T follicular helper cell (primary cell): ENCODE data around the gene DUSP10.
A peak's percentile ranks its signal among the peaks of the same experiment; 100 is the strongest.

Source experiments
- DNase-seq: peaks from one replicate; pipeline ENCODE4 v3.0.0-alpha.2; 2020; ENCODE audit warnings: low read depth
- total RNA-seq, 2 experiments: gene quantifications; one replicate each; lab custom pipeline; 2026; lab: John Stamatoyannopoulos, UW

DUSP10 gene
- total RNA-seq = 20.5 to 78.4 reads per million in 2 experiments

DNA sequence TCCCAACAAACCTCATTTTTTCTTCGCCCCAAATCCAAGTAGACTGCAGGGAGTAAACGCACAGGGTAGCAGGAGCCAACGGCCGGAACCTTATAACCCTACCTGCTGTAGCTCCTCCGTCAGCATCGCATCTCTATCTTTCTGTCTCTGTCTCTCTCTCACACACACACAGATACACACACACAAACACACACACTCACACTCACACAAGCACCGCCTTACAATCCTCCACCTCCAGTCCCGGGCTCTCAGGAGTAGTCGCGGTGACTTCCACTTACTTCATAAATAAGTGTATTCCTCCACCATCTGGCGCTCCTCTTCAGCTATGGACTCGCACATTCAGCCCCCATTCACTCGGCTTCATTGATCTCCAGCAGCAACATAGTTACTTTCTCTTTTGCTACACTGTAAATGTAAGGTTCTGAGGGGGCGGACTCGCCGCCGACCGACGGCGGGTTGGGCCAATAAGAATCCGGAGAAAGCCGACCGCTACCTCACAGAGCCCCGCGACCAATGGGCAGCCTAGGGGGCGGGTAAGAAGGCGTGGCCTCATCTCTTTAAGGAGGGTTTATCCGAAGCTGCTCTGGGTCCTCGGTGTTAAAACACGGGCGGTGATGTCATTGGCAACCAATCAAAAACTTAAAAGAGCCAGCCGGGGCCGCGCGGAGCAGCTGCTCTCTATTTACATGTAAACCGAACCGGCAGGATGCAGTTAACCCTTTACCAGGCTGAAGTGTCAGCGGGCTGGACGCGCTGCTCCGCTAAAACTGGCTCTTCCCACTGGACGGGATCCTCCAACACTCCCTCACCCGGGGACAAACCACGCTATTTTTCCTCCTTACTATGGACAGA, at the start of gene DUSP10:
Gene DUSP10 (minus strand): TSS at position 387 of the 852 bp plus-strand sequence. CDS start 2,345 bp downstream, outside the sequence.
- DNase-seq = peak; percentile 98

DNA sequence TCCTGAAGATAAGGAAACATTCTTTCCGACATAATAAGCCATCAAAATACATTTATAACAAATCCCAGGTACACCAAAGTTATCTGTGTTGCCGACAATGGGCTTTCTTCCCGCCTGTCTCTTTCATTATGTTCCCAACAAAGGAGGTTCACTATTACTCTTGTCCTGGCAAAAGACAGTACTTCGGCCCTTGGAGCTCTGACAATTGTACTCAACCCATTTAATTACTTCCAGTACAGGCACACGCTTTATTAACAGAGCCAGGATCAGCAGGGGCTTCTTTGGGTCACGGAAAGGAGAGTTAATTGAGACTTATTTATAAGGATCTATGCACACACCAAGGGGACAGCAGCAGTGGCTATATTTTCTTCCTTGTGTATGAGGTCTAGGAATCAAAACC, 46.6 kb upstream of the DUSP10 start:
- no peak for DNase-seq

DNA sequence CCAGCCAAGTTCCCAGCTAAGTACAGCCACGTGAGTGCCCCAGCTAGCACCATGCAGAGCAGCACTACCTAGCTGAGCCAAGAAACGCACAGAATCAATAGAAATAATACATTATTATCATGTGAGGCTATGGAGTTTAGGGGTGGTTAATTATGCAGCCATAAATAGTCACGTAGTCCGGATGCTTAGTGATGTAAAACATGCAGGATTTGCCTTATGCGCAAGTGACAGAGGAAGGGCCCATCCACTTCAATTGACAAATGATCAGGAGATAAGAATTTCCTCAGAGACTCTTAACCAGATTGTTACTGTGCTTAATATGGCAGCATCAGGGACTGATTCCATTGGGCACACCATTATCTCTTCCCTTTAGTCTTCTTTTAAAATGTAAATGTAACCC, 44.8 kb upstream of the DUSP10 start:
- no peak for DNase-seq

DNA sequence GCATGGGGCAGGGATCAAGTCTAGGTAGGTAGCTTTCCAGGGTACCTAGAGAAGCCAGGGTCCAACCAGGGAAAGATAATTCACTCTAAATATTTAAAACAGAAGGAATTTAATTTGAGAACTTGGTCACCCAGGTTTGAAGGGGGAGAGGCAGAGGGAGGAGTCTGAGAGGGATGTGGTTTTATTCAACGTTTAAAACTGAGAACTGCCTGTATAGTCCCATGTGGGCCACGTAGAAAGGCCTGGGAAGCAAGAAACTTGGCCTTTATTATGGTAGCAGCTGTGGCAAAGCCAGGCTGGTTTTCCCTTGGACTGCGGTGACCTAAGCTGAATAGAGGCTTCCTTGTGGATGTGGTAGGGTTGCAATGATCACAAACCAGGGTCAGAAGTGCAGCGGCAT, 42.0 kb upstream of the DUSP10 start:
- no peak for DNase-seq

DNA sequence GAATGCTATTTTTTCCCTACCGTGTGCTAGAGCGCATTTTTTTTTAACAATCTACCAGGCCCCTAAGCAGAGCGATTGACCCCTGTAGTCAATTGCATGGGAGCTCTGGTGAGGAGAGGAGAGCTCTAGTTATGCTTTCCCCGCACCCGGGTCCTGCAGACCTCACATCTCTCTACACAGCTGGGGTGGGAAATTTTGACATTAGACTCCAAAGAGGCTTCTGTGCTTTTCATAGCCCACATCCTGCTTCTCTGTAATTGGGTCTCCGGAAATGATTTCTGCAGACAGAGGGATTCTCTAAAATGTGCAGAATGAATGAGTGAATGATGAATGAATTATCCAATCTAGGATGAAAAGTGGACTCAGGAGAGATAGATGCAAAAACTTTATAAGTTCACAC, 41.5 kb upstream of the DUSP10 start:
- DNase-seq = no peak

DNA sequence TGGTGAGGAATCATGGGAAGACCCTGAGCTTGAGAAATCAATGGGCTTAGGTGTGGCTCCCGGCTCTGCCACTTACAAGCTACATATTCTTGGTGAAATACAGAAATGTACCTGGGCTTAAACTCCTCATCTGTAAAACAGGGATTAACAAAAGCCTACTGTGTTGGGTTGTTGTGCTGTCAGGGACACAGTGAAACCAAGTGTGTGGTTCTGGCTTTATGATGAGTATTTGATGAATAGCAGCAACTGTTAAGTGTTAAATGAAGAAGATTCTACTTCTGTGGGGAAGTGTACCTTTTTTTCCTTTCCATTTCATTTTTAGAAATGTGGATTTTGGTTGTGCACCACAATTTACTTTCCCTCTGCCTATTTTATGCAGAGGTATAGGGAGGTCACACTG, 41.1 kb upstream of the DUSP10 start:
- no peak for DNase-seq

DNA sequence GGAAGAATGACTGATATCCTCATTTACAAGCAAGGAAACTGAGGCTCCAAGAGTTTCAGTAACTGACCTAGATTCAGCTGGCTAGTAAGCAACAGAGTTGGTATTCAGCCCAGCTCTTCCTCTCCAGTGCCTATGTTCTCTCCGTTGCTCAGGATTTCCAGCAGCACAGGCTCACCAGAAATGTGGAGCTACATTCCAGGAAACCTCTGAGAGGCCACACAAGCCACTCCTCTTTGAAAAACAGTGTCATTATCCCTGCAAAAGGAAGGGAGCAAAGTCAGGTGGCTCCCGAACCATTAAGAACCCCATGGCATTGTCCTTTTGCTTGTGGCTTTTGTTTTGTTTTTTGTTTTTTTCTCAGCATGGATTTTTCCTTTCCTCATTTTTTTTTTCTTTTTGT, 40.6 kb upstream of the DUSP10 start:
- DNase-seq = no peak

DNA sequence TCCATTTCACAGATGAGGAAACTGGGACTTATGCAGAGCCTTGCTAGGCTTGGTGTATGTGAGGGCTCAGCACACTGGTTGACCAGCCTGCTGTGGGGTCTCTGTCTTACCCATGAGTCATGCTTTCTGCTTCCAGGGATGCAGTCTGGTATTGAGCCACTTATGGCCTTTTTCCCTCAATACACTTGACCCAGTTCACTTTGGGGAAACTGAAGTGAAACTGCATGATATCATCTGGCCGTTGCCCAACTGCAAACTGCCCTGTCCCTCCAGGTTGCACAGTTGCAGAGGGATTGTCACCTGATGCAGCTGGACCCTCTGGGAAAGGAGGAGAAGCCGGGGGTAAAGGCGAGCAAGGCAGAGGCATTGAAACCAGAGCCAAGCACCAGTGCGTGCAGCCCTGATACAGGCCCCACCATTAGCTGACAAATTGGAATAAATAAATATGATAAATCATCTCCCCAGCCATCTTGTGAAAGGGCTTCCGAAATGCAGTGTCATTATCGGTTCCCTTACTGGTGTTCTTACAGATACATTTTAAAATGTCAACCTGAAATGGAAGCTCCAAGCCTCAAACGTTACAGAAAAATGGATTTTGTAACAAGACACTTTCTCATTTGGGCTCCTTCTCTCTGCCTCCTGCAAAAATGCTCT, 39.3 kb upstream of the DUSP10 start:
- no peak for DNase-seq

DNA sequence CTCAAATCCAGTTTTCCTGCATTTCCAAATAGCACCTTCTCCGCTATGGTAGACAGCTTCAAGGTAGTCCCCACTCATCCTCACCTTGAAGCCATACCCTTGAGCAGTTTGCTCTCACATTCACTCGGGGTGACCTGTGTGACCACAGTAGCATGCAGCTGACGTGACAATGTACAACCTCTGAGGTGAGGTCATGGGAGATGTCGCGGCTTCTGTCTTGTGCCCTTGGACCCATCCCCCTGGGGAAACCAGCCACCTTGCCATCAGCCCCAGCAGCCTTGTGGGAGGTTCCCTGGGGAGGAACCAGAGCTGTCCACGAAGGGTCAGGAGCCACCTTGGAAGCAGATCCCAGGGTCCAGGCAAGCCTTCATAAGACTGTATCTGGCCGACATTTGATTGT, 38.3 kb upstream of the DUSP10 start:
- no peak for DNase-seq

DNA sequence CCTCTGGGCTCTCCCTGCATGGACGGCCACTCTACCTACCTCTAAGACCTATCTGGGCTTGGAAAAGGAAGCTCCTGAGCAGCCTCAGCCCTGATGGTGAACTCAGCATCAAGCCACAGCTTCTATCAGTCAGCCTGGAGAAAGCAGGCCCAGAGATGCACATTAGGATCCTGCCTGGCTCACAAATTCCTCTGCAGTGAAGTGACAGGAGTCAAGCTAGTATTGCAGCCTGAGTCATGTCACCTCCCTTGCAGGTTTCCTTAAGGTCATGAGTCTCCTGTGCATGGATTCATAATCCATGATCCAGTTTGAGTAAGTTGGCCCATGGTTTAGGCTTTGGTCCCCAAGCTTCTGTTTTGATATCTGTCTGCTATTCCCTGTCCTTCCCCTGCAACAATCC, 37.9 kb upstream of the DUSP10 start:
- no peak for DNase-seq

DNA sequence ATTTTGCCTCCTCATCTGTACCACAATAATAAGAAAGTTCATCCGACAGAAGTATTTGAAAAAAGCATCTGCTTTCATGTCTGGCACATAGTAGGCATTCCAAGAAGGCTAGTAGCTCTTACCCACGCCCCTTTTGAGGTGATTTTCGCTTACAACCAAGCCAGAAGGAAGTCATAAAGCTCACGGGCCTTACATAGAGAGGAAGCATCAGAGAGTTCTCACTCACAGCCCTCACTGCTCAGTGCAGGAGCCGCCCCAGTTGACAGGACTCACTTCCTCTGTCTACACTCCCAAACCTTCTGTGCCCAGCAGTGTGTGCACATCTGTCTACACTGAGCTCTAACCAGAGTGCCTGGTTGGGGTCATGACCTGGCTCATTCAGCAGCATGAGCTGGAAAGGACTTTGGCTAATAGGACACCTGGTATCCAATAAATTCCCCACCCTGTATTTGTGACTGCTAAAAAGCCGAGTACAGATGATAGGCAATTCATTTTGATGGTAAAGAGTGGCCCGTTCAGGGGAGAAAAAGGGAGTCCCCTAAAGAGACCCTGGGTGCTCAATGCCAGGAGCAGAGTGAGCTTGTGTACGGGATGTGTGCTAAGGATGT, 36.8 kb upstream of the DUSP10 start:
- no peak for DNase-seq

DNA sequence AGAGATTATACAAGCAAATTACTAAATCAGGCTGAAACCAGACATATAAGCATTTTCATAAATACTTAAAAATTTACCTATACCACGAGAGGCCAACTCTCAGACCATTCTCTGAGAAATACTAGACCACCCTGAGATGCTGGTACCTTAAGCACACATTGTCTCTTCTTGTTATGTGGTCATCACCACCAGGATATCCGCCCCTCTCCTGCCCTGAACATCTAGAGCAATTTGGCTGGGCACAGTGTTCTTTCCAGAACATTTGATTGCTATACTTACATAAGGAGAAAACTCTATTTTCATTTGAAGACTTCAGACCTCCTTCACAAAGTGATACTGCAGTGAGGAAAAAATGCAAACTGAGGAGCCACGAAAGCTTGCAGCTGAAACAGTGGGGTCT, 36.2 kb upstream of the DUSP10 start:
- DNase-seq = no peak

DNA sequence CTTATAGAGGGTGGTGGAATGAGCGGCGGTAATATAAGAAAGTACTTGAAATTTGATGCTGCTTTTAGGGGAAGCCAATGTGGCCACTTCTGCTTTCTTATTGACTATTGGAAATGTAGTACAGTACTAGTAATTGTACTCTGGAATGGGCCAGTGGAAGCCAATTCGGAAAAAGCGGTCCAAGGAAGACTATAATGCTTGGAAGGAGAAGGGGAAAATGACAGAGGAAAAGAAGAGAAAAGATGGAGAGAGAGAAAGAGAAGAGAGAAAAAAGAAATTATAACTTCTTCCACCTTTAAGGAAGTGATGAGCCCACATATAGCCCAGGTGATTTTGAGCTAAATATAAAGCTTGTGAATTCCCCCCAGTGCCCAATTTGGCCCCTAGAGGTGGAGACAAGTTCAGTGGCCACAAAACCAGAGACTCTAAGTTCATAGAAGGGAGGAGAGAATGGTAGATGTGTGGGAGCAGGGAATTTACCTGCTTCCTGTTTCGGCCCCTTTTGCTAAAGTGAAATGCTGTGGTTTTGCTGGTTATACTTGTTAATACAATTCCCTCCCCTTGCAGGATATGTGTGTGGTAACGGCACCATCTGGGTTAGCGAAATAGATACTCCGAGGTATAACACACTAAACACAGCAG, 35.7 kb upstream of the DUSP10 start:
- DNase-seq = no peak

DNA sequence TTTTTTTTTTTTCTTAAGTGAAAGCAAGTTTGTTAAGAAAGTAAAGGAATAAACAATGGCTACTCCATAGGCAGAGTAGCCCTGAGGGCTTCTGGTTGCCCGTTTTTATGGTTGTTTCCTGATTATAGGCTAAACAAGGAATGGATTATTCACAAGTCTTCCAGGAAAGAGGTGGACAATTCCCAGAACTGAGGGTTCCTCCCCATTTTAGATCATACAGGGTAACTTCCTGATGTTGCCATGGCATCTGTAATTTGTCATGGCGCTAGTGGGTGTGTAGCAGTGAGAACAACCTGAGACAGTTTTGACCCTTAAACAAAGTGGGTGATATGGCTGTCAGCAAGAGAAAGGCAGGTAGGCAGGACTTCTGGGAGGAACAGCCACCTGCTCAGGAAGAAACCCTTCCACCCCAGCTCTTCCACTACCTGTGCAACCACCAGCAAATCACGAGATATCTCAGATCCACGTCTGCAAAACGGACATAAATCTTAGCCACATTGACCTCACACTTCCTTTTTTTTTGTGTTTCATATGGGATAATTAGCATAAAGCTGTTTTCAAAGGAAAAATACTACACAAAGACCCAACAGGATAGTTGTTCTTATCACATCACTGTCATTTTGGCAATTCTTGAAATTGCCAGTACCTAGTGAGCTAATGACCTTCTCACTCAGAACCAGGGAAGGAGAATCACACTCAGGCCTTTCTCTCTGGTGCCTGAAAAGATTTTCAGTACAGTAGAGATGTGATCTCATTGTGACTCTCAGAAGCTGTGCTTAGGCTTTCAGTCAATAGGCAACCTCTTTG, 34.8 kb upstream of the DUSP10 start:
- no peak for DNase-seq

DNA sequence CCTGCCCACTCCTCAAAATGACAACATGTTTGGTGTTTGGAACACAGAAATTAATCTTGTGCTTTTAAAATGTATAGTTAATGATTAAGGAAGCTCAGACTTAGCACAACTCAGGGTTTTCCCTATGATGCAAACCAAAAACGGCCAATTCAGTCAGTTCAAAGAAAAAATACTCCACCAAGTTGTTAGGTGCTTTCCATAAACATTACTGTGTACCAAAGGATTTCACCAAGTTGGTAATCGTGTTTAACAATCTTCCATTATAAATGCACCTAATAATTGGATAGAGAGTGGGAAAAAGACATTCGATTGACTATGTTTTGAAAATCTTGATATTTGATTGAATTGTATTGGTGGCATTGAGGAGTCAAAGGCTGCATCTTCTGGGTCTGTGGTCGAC, 33.3 kb upstream of the DUSP10 start:
- DNase-seq = no peak

DNA sequence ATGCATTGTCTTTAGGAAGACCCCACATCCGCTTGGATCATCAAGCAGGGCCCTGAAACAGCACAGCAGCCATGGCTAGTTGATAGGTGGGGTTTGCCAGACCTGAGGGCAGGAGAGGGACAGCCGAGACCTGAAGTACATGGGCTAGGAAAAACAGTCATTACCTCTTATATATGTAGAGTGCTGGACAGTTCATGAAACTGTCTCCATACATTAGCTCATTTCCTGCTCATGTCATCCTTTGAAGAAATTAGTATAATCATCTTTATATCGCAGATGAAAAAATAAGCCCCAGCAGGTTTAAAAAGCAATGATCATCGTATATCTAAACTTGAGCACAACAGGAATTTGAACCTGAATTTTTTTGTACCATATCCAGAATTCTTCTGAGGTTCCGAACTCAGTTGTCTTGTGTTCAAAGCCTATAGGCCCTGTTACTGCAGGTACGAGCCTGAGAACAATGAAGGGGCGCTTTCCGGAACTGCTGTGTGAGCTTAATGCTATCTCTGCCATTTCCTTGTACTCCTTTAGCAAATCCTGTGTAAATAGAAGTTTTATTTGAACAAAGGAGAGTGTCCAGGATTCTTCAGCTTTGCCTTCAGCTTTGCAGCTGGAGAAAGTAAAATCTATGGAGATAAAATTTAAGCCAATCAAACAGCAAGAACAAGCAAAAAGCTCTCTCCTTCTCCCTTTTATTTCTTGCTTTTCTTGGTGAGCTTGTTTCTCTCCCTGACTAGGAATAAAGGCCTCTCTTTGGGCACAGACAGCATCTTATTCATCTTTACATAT, 32.4 kb upstream of the DUSP10 start:
- DNase-seq = no peak

DNA sequence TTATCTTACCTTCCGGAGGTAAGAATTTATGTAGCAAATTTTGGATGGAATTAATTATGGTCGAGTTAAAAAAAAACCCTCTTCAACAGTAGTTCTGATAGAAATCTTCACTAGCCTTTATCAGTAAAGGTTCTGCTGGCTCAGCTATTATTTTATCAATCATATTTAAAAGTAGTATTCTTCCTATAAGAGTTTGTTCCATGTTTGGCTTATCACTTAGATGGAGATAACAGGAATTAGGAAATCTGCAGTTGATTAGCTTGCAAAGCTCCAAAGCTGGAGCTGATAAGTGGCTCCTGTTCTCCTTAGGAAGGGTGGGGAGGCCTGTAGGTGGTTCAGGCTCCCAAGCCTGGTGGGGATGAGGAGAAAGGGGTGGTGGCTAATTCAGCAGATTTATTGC, 31.5 kb upstream of the DUSP10 start:
- DNase-seq = no peak

DNA sequence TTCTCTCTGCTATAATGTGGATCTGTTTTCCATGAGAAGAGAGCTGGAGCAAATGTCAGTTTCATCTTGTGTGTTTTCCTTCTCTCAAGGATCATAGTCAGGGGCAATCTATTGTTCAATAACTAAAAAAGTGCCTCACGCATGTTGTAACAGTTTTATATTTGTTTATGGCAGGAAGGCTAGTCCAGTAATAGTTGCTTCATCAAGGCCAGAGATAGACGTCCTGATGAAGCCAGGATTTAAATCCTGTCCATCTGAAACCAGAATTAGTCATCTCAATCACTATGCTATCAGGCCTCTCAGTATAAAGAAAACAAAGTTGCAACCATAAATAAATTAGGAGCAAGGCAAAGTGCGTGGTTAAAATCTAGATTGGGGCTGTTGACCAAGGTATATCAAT, 30.2 kb upstream of the DUSP10 start:
- no peak for DNase-seq

DNA sequence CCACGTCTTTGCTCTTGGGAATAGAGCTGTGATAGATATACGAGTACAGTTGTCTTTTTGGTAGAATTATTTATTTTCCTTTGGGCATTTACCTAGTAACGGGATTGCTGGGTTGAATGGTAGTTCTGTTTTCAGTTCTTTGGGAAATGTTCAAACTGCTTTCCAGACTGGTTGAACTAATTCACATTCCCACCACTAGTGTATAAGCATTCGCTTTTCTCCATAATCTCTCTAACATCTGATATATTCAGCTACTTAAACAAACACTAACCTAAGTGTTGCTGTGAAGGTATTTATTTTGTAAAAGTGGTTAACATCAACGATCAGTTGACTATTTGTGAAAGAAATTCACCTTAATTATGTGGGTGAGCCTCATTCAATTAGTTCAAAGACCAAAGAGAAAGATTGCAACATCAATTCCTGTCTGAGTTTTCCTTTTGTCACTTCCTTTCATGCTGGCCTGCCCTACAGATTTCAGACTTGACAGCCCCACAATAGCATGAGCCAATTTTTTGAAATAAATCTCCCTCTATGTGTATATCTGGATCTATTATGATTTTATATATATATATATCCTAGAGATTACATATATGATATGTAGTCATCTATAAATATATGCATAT, 26.7 kb upstream of the DUSP10 start:
- no peak for DNase-seq

DNA sequence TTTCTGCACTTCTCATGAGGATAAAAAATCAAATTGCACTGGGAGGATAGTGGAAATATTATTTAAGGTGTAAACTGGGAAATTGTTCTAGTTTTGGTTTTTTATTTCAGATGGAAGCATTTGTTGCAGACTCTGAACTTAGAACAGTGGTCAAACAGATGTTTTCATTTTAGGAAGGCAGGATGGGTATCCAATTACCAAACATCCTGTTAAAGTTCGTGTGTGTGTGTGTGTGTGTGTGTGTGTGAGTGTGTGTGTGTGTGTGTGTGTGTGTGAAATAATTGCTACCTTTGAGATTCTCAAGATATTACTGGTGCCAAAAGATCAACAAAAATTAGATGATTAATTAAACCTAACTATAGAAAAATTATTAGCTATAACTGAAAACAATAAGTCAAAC, 24.3 kb upstream of the DUSP10 start:
- no peak for DNase-seq
